ENCODE measurements around the gene LRRN1.
A peak's percentile ranks its signal among the peaks of the same experiment; 100 is the strongest.

The LRRN1 gene

GRCh38 chr3:3799173-3800079 is at the start of gene LRRN1:
TSS of gene LRRN1 (plus strand) at chr3:3799431. CDS start at chr3:3844642, 45,211 bp downstream.
- peak within 1 kb of the TSS; percentile 56 to 74 for H3K4me3 ChIP-seq (ENCODE audit: low read length in 2 of 2)
- H3K27me3 ChIP-seq (ENCODE audit: control insufficient read depth in 1 of 2, insufficient read depth in 2 of 2, low read length in 2 of 2), result peaks cover 7 to 18% of the 10 kb centered on the region in 2 donors
- no peaks in the 10 kb centered on the region for H3K9me3 ChIP-seq (ENCODE audit: control insufficient read depth in 2 of 2, low read length in 2 of 2)
- H3K36me3 ChIP-seq (ENCODE audit: control insufficient read depth in 2 of 2, insufficient read depth in 2 of 2, low read length in 2 of 2), result no peaks in the 10 kb centered on the region
- peaks cover 15% of the 10 kb centered on the region for H3K4me1 ChIP-seq (ENCODE audit: control insufficient read depth, insufficient read depth, low read length)
- H3K27ac ChIP-seq (ENCODE audit: low read length), result no peak within 1 kb of the TSS
- no peak within 1 kb of the TSS for H3K9ac ChIP-seq (ENCODE audit: low read length in 2 of 2)

DNA sequence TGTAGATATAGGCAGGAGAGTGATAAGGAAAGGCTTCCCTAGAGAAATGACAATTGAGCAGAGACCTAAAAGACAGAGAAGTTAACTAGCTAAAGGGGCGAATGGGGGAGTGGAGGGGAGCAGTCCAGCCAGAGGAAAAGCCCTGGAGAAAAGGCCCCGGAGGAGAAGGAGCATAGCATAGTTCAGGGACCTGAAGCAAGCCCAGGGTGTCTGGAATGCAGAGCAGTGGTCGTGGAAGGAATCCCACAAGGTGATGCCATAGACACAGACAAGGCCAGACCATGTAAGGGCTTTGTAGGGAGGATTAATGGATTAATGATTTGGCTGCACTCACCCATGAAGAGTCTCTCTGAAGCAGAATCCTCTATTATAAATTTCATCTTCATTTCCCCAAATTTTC is 45.8 kb upstream of the LRRN1 start:
- H3K4me1 ChIP-seq (ENCODE audit: control insufficient read depth, insufficient read depth, low read length), result no peaks in the 10 kb centered on the region
- H3K4me3 ChIP-seq (ENCODE audit: low read length in 2 of 2), result no peak overlapping the region
- no peak overlapping the region for H3K27ac ChIP-seq (ENCODE audit: low read length)
- no peaks in the 10 kb centered on the region for H3K36me3 ChIP-seq (ENCODE audit: control insufficient read depth in 2 of 2, insufficient read depth in 2 of 2, low read length in 2 of 2)
- H3K9ac ChIP-seq (ENCODE audit: low read length in 2 of 2), result no peak overlapping the region
- no peaks in the 10 kb centered on the region for H3K27me3 ChIP-seq (ENCODE audit: control insufficient read depth in 1 of 2, insufficient read depth in 2 of 2, low read length in 2 of 2)
- no peaks in the 10 kb centered on the region for H3K9me3 ChIP-seq (ENCODE audit: control insufficient read depth in 2 of 2, low read length in 2 of 2)

DNA sequence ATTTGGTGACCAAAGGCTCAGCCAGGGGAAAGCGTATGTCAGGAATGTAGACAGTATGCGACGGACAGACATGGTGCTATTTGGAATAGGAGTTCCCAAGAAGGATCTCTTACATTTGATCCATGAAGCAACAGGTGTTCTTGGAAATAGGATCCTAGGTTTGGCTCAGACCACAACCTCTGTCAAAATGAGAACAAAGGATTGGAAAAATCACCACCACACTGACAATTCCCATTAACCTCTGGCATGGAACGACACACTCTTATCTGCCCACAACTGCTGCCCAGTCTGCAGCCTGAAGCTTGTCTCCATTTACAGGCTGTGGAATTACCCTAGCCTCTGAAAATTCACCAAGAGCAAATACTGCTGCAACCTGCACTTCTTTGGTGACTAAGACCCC is 33.6 kb upstream of the LRRN1 start:
- no peaks in the 10 kb centered on the region for H3K27me3 ChIP-seq (ENCODE audit: control insufficient read depth in 1 of 2, insufficient read depth in 2 of 2, low read length in 2 of 2)
- H3K4me1 ChIP-seq (ENCODE audit: control insufficient read depth, insufficient read depth, low read length), result no peaks in the 10 kb centered on the region
- no peak overlapping the region for H3K27ac ChIP-seq (ENCODE audit: low read length)
- no peak overlapping the region for H3K4me3 ChIP-seq (ENCODE audit: low read length in 2 of 2)
- no peaks in the 10 kb centered on the region for H3K36me3 ChIP-seq (ENCODE audit: control insufficient read depth in 2 of 2, insufficient read depth in 2 of 2, low read length in 2 of 2)
- no peaks in the 10 kb centered on the region for H3K9me3 ChIP-seq (ENCODE audit: control insufficient read depth in 2 of 2, low read length in 2 of 2)
- H3K9ac ChIP-seq (ENCODE audit: low read length in 2 of 2), result no peak overlapping the region

DNA sequence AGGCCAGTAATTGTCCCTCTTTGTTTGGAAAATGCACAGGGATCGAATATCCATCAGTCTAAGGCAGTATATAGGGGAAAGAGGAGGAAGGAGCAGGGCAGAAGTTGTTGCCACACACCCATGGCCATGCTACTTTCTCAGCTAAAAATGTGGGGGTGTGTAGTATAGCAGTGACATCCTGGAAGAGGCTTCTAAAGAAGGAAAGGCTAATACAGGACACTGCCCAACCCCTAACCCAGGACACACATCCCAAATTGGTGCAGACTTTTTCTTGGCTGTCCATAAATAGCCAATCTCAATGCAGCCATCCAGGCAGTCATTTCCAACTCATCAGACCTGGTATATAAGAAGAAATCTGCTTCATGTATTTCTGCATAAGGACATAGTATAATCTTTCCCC is 33.1 kb upstream of the LRRN1 start:
- Histone ChIP-seq H3K27ac (ENCODE audit: low read length) (no peak overlapping the region), H3K4me1 (ENCODE audit: control insufficient read depth, insufficient read depth, low read length) (no peaks in the 10 kb centered on the region), H3K9ac (ENCODE audit: low read length in 2 of 2) (no peak overlapping the region), H3K36me3 (ENCODE audit: control insufficient read depth in 2 of 2, insufficient read depth in 2 of 2, low read length in 2 of 2) (no peaks in the 10 kb centered on the region), H3K9me3 (ENCODE audit: control insufficient read depth in 2 of 2, low read length in 2 of 2) (no peaks in the 10 kb centered on the region), H3K4me3 (ENCODE audit: low read length in 2 of 2) (no peak overlapping the region), H3K27me3 (ENCODE audit: control insufficient read depth in 1 of 2, insufficient read depth in 2 of 2, low read length in 2 of 2) (no peaks in the 10 kb centered on the region)

- H3K36me3 ChIP-seq (ENCODE audit: control insufficient read depth in 2 of 2, insufficient read depth in 2 of 2, low read length in 2 of 2), result no peaks in the 10 kb centered on the region
Measured at GRCh38 chr3:3771094-3771493, 28.1 kb upstream of the LRRN1 start.

DNA sequence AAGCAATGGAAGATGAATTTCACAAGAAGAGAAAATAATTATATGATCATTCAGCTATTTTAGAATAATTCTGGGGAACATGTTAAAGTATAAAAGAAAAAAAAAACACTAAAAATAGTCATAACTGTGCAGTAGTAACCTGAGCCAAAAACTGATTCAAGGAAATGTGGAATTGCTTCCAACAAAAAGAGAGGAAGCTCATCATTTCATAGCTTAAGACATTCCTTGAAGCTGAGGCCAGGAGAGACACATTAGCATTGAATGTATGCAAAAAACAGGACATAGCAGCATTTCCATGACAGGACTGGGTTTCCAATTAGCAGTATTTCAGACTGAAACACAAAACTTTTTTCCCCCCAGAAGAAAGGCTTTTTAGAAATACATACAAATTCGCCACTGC is 27.7 kb upstream of the LRRN1 start:
- H3K4me3 ChIP-seq (ENCODE audit: low read length in 2 of 2), result no peak overlapping the region
- H3K27ac ChIP-seq (ENCODE audit: low read length), result no peak overlapping the region
- H3K9me3 ChIP-seq (ENCODE audit: control insufficient read depth in 2 of 2, low read length in 2 of 2), result peaks cover 12 to 13% of the 10 kb centered on the region in 2 donors
- no peaks in the 10 kb centered on the region for H3K4me1 ChIP-seq (ENCODE audit: control insufficient read depth, insufficient read depth, low read length)
- no peak overlapping the region for H3K9ac ChIP-seq (ENCODE audit: low read length in 2 of 2)
- no peaks in the 10 kb centered on the region for H3K27me3 ChIP-seq (ENCODE audit: control insufficient read depth in 1 of 2, insufficient read depth in 2 of 2, low read length in 2 of 2)
- peaks cover 0 to 2% of the 10 kb centered on the region in 2 donors for H3K36me3 ChIP-seq (ENCODE audit: control insufficient read depth in 2 of 2, insufficient read depth in 2 of 2, low read length in 2 of 2)

More at GRCh38 chr3:3771094-3771493, 28.1 kb upstream of the LRRN1 start:
- Histone ChIP-seq H3K27me3 (ENCODE audit: control insufficient read depth in 1 of 2, insufficient read depth in 2 of 2, low read length in 2 of 2) (no peaks in the 10 kb centered on the region), H3K9me3 (ENCODE audit: control insufficient read depth in 2 of 2, low read length in 2 of 2) (peaks cover 9 to 10% of the 10 kb centered on the region in 2 donors), H3K4me3 (ENCODE audit: low read length in 2 of 2) (no peak overlapping the region), H3K27ac (ENCODE audit: low read length) (no peak overlapping the region), H3K4me1 (ENCODE audit: control insufficient read depth, insufficient read depth, low read length) (no peaks in the 10 kb centered on the region), H3K9ac (ENCODE audit: low read length in 2 of 2) (no peak overlapping the region)

DNA sequence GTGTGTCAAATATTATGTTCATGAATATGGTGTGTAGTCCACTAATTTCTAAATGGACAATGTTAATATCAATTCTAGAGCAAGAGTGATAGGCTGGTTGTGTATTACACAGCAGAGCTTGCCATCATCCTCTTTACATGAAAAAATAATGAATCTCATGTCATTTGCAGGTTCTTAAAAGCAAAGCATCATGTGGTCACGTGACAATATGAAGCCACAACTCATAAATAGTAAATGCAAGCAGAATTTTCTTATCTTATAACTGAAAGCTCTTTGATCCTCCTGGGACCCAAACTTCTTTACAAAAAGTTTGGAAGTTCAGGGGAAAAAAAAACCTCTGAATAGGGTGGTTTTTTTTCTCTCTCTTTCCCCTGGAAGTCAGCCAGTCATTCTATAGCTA is 26.9 kb upstream of the LRRN1 start:
- Histone ChIP-seq H3K9ac (ENCODE audit: low read length in 2 of 2) (no peak overlapping the region), H3K36me3 (ENCODE audit: control insufficient read depth in 2 of 2, insufficient read depth in 2 of 2, low read length in 2 of 2) (peaks cover 0 to 2% of the 10 kb centered on the region in 2 donors), H3K27ac (ENCODE audit: low read length) (no peak overlapping the region), H3K27me3 (ENCODE audit: control insufficient read depth in 1 of 2, insufficient read depth in 2 of 2, low read length in 2 of 2) (no peaks in the 10 kb centered on the region), H3K9me3 (ENCODE audit: control insufficient read depth in 2 of 2, low read length in 2 of 2) (peaks cover 12 to 13% of the 10 kb centered on the region in 2 donors), H3K4me3 (ENCODE audit: low read length in 2 of 2) (no peak overlapping the region), H3K4me1 (ENCODE audit: control insufficient read depth, insufficient read depth, low read length) (no peaks in the 10 kb centered on the region)

DNA sequence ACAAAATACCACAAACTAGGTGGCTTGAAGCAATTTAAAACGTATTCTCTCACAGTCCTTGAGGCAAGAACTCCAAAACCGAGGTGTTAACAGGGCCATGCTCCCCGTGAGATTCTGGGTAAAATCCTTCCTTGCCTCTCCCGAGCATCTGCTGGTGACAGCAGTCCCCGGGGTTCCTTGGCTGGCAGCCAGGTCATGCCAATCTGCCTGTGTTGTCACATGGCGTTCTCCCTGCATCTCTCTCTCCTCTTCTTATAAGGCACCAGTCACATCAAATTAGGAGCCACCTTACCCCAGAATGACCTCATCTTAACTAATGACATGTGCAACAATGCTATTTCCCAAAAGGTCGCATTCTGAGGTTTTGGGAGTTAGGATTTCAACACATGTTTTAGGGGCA is 26.3 kb upstream of the LRRN1 start:
- Histone ChIP-seq H3K27ac (ENCODE audit: low read length) (no peak overlapping the region), H3K9me3 (ENCODE audit: control insufficient read depth in 2 of 2, low read length in 2 of 2) (peaks cover 12 to 13% of the 10 kb centered on the region in 2 donors), H3K36me3 (ENCODE audit: control insufficient read depth in 2 of 2, insufficient read depth in 2 of 2, low read length in 2 of 2) (peaks cover 0 to 2% of the 10 kb centered on the region in 2 donors), H3K4me1 (ENCODE audit: control insufficient read depth, insufficient read depth, low read length) (no peaks in the 10 kb centered on the region), H3K9ac (ENCODE audit: low read length in 2 of 2) (no peak overlapping the region), H3K4me3 (ENCODE audit: low read length in 2 of 2) (no peak overlapping the region), H3K27me3 (ENCODE audit: control insufficient read depth in 1 of 2, insufficient read depth in 2 of 2, low read length in 2 of 2) (no peaks in the 10 kb centered on the region)

GRCh38 chr3:3776607-3777006 is 22.6 kb upstream of the LRRN1 start:
- Histone ChIP-seq H3K27me3 (ENCODE audit: control insufficient read depth in 1 of 2, insufficient read depth in 2 of 2, low read length in 2 of 2) (no peaks in the 10 kb centered on the region), H3K9ac (ENCODE audit: low read length in 2 of 2) (no peak overlapping the region), H3K4me1 (ENCODE audit: control insufficient read depth, insufficient read depth, low read length) (no peaks in the 10 kb centered on the region), H3K36me3 (ENCODE audit: control insufficient read depth in 2 of 2, insufficient read depth in 2 of 2, low read length in 2 of 2) (peaks cover 0 to 2% of the 10 kb centered on the region in 2 donors), H3K9me3 (ENCODE audit: control insufficient read depth in 2 of 2, low read length in 2 of 2) (peaks cover 12 to 13% of the 10 kb centered on the region in 2 donors), H3K4me3 (ENCODE audit: low read length in 2 of 2) (no peak overlapping the region), H3K27ac (ENCODE audit: low read length) (no peak overlapping the region)

- Histone ChIP-seq H3K9ac (ENCODE audit: low read length in 2 of 2) (no peak overlapping the region), H3K27me3 (ENCODE audit: control insufficient read depth in 1 of 2, insufficient read depth in 2 of 2, low read length in 2 of 2) (no peaks in the 10 kb centered on the region), H3K27ac (ENCODE audit: low read length) (no peak overlapping the region), H3K4me1 (ENCODE audit: control insufficient read depth, insufficient read depth, low read length) (no peaks in the 10 kb centered on the region), H3K36me3 (ENCODE audit: control insufficient read depth in 2 of 2, insufficient read depth in 2 of 2, low read length in 2 of 2) (peaks cover 0 to 2% of the 10 kb centered on the region in 2 donors), H3K4me3 (ENCODE audit: low read length in 2 of 2) (no peak overlapping the region), H3K9me3 (ENCODE audit: control insufficient read depth in 2 of 2, low read length in 2 of 2) (peaks cover 12 to 13% of the 10 kb centered on the region in 2 donors)
Measured at GRCh38 chr3:3778216-3778615, 21.0 kb upstream of the LRRN1 start.

DNA sequence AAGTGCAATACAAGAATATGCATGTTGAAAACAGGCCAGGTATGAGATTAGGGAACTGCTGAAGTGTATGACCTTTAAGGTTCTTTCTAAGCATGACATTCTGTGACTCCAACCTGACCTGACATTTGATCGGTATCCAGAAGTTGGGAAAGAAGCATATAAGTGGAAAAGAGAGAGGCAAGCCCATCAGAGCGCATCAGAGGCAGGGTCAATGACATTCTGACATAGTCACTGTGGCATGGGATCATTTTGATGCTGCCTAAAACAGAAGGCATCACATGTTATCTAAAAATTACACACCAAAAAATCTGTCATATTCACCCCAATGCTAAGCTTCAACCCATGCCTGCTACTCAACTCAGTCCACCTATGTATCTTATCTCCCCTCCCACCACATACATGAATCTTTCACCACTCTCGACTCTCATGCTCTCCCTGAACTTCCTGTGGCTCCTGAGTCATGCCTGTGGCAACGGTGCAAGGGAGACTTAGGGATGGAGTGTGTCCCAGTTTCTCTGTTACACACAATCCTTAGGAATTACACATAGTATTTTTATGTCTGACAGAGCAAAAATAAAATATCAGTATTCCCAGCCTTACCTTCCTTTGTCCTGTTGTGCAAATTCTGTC is 20.5 kb upstream of the LRRN1 start:
- Histone ChIP-seq H3K9me3 (ENCODE audit: control insufficient read depth in 2 of 2, low read length in 2 of 2) (peaks cover 12 to 13% of the 10 kb centered on the region in 2 donors), H3K4me1 (ENCODE audit: control insufficient read depth, insufficient read depth, low read length) (no peaks in the 10 kb centered on the region), H3K4me3 (ENCODE audit: low read length in 2 of 2) (no peak overlapping the region), H3K27ac (ENCODE audit: low read length) (no peak overlapping the region), H3K9ac (ENCODE audit: low read length in 2 of 2) (no peak overlapping the region), H3K27me3 (ENCODE audit: control insufficient read depth in 1 of 2, insufficient read depth in 2 of 2, low read length in 2 of 2) (no peaks in the 10 kb centered on the region), H3K36me3 (ENCODE audit: control insufficient read depth in 2 of 2, insufficient read depth in 2 of 2, low read length in 2 of 2) (peaks cover 0 to 2% of the 10 kb centered on the region in 2 donors)
